Vagina (tissue), 2 donors: ENCODE measurements around the gene BCL7C.

Experiments
- CTCF ChIP-seq, 3 experiments: fragments of 450-650 bp in 2 of 3; fragments of 200-600 bp in 1 of 3; sonication (generic) in 1 of 3; IDR thresholded peaks; one replicate each; pipeline ENCODE4 v1.5.1; 2017 to 2019; ENCODE audit warnings: antibody characterized with exemption in 3 of 3, mild to moderate bottlenecking in 2 of 3, moderate library complexity in 2 of 3
- POLR2A ChIP-seq, 2 donors: fragments of 450-650 bp; IDR thresholded peaks; one replicate each; pipeline ENCODE4 v1.6.1; 2017; ENCODE audit warnings: antibody characterized with exemption in 2 of 2, mild to moderate bottlenecking in 2 of 2, moderate library complexity in 2 of 2
- POLR2AphosphoS5 ChIP-seq, 2 donors: sonication (generic); formaldehyde crosslinking; IDR thresholded peaks; one replicate each; pipeline ENCODE4 v1.9.0; 2017; ENCODE audit warnings: antibody characterized with exemption in 2 of 2, mild to moderate bottlenecking in 2 of 2, low read depth in 1 of 2; ENCODE audit not compliant: insufficient read depth in 1 of 2

GRCh38 chr16:30850246-30850645, 43.6 kb downstream of the BCL7C start:
- TF ChIP-seq CTCF (IDR thresholded peaks at IDR 0.05) (no peak), POLR2A (IDR thresholded peaks at IDR 0.05) (no peak), POLR2AphosphoS5 (IDR thresholded peaks at IDR 0.05; ENCODE audit: insufficient read depth in 1 of 2, low read depth in 1 of 2) (no peak)
